HTERT RPE-1 (cell line): ENCODE results near the gene ITPK1.

ENCODE experiments used
- in situ Hi-C: fragments of 300-500 bp; cut with MboI; formaldehyde crosslinking; loops from 4 replicates; pipeline ENCODE4 v1.14.3; 2020; ENCODE audit warnings: low sequenced_read_pairs

ITPK1 gene

GRCh38 chr14:92903359-92903758 lies 212.4 kb downstream of the ITPK1 start:
- in situ Hi-C loops: no loop called here

GRCh38 chr14:92902726-92903125 lies 213.0 kb downstream of the ITPK1 start:
- in situ Hi-C loops: no loop called here

DNA sequence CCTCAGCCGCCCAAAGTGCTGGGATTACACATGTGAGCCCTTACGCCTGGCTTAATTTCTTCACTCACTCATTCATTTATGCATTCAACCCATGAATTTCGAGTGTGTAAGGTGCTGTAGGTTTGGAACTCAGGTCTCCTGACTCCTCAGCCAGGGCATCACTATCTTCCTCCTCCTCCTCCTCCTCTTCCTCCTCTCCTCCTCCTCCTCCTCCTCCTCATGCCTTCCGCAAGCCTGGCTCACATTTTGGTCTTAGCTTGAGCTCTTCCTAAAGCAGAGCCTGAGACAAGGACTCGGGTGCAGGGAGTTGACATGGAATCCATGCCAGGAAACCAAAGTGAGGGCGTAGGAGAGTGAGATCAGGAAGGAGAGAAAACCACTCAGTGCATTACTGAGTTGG lies 213.5 kb downstream of the ITPK1 start:
- in situ Hi-C loops: no loop called here

DNA sequence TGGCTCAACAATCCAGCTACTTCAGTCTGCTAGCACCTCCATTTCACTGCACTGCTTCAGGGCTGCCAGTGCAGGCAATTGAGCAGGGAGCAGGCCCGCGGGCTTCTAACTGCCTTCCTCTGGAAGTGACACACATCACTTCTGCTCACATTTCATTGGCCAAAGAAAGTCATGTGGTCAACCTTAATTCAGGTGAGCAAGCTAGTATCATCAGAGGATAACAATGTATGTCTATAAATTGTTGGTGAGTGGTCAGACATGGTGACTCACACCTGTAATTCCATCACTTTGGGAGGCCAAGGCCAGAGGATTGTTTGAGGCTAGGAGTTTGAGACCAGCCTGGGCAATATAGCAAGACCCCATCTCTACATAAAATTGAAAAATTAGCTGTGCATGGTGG lies 215.1 kb downstream of the ITPK1 start:
- in situ Hi-C loops: no loop called here

- in situ Hi-C loops: no loop called here
Observed at GRCh38 chr14:92898566-92899131, 217.1 kb downstream of the ITPK1 start.

GRCh38 chr14:92897922-92898565 lies 217.7 kb downstream of the ITPK1 start:
- in situ Hi-C loops: no loop called here

- in situ Hi-C loops: no loop called here
Observed at GRCh38 chr14:92895352-92895878, 220.3 kb downstream of the ITPK1 start.

DNA sequence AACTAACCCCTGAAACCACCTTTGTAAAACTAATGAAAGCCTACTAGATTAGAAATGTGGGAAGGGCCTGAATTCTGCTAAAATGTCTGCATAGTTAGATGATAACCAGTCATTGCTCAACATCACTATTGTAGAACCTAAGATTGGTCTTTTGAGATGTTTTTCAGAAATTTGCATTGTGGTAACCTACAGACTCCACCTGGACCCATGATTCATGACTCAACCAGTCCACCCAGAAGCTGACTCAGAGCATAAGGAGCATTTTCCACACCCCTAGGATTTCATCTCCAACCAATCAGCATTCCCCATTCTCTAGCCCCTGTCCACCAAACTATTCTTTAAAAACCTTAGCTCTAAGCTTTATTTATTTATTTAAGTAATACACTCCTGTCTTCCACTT lies 223.1 kb downstream of the ITPK1 start:
- in situ Hi-C loops: no loop called here

- in situ Hi-C loops: no loop called here
Observed at GRCh38 chr14:92890830-92891588, 224.7 kb downstream of the ITPK1 start.

- in situ Hi-C loops: no loop called here
Observed at GRCh38 chr14:92888896-92889295, 226.8 kb downstream of the ITPK1 start.

GRCh38 chr14:92887157-92887556 lies 228.6 kb downstream of the ITPK1 start:
- in situ Hi-C loops: no loop called here
